HG03354 (cell line): ENCODE results near the gene SLAMF6.
"Not testable (repeated sequence)": the region's sequence is repeated elsewhere in the genome, so short reads cannot be mapped to it uniquely, and the experiment has no call there.

Experiments
- ATAC-seq: cut with Tn5 transposase; IDR thresholded peaks from one replicate; pipeline ENCODE4 v1.9.1; 2021; ENCODE audit warnings: mild to moderate bottlenecking; ENCODE audit not compliant: unreplicated experiment, poor library complexity, severe bottlenecking

The SLAMF6 gene

GRCh38 chr1:160522622-160523345 lies at the start of gene SLAMF6:
TSS of gene SLAMF6 (minus strand) at chr1:160523255. CDS start at chr1:160523192, 63 bp downstream.
- peak; percentile 60 for ATAC-seq

GRCh38 chr1:160570840-160571239 lies 47.8 kb upstream of the SLAMF6 start:
- no peak for ATAC-seq

- no peak for ATAC-seq
Measured at GRCh38 chr1:160569806-160570205, 46.8 kb upstream of the SLAMF6 start.

- no peak for ATAC-seq
Measured at GRCh38 chr1:160567858-160568682, 45.0 kb upstream of the SLAMF6 start.

GRCh38 chr1:160567341-160567740 lies 44.3 kb upstream of the SLAMF6 start:
- ATAC-seq: no peak

- ATAC-seq: no peak
Measured at GRCh38 chr1:160565564-160565963, 42.5 kb upstream of the SLAMF6 start.

- not testable (repeated sequence) for ATAC-seq
Measured at GRCh38 chr1:160563230-160563629, 40.2 kb upstream of the SLAMF6 start.

- not testable (repeated sequence) for ATAC-seq
Measured at GRCh38 chr1:160562745-160563144, 39.7 kb upstream of the SLAMF6 start.

GRCh38 chr1:160560806-160561205 lies 37.8 kb upstream of the SLAMF6 start:
- ATAC-seq: no peak

GRCh38 chr1:160560045-160560705 lies 37.1 kb upstream of the SLAMF6 start:
- ATAC-seq: no peak

- ATAC-seq: not testable (repeated sequence)
Measured at GRCh38 chr1:160559437-160559836, 36.4 kb upstream of the SLAMF6 start.

- ATAC-seq: no peak
Measured at GRCh38 chr1:160558660-160559380, 35.8 kb upstream of the SLAMF6 start.

GRCh38 chr1:160553778-160554177 lies 30.7 kb upstream of the SLAMF6 start:
- ATAC-seq: no peak

GRCh38 chr1:160552425-160552824 lies 29.4 kb upstream of the SLAMF6 start:
- no peak for ATAC-seq

GRCh38 chr1:160550572-160551034 lies 27.5 kb upstream of the SLAMF6 start:
- ATAC-seq: no peak

- ATAC-seq: peak; percentile 10
Measured at GRCh38 chr1:160549665-160550006, 26.6 kb upstream of the SLAMF6 start.

- peak; percentile 63 for ATAC-seq
Measured at GRCh38 chr1:160548960-160549664, 26.1 kb upstream of the SLAMF6 start.

GRCh38 chr1:160548183-160548582 lies 25.1 kb upstream of the SLAMF6 start:
- peak; percentile 36 for ATAC-seq

- ATAC-seq: no peak
Measured at GRCh38 chr1:160547422-160547821, 24.4 kb upstream of the SLAMF6 start.
